PFSK-1 (cell line): ENCODE data around the gene DRP2.

ENCODE experiments used
- POLR2AphosphoS5 ChIP-seq: IDR thresholded peaks from 2 replicates; pipeline ENCODE4 v1.6.1; 2012; ENCODE audit warnings: low read depth, mild to moderate bottlenecking, control low read depth, low read length, moderate library complexity
- REST ChIP-seq, 2 experiments: IDR thresholded peaks; 2 replicates each; pipeline versions ENCODE4 v1.6.1 to v1.8.0; 2011 to 2012; ENCODE audit warnings: low read depth in 2 of 2, low read length in 2 of 2, control low read depth in 1 of 2, inconsistent platforms in 1 of 2, mild to moderate bottlenecking in 1 of 2, moderate library complexity in 1 of 2; ENCODE audit not compliant: insufficient read depth in 1 of 2

DNA sequence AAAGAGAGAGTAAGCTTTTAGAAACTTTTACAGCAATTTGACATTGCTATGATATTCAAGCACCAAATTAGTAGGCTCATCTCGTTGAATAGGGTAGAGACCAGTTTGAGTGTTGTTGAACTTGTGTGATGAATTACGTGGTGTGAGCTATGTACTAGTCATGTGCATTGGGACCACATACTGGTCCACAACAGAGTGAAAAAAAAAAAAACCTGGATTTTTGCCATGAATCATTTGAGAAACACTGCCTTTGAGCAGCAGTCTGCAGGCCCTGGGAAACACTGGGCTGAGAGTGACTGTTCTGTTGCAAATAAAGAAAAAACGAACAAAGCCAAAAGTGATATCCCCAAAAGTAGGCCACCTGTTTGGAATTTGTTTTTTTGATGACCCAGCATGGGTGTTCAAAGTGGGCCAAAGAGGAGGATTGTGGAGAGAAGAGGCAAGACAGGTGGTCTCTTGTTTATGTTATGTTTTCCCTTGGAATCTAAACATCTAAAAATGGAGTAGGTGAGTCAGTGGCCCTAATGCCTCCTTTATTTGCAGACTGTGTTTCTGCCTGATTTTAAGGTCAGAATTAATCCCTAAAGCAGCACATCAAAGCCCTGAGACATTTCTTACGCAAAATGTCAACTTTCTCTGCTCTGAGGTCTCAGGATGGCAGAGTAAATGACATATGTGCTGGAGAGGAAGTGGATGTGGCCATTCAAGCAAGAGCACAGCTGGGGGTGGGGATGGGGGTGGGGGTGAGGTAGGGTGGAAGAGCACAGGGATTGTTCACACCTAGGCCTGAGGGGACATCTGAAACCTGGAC is 38.1 kb downstream of the DRP2 start:
- no peak for TF ChIP-seq POLR2AphosphoS5
- no peak for TF ChIP-seq REST (IDR thresholded peaks at IDR 0.05; ENCODE audit: insufficient read depth in 1 of 2, low read depth in 2 of 2, low read length in 2 of 2)
